ENCODE measurements around the gene RCOR2.

RCOR2 gene

GRCh38 chr11:63907808-63908530 lies 9.0 kb downstream of the RCOR2 start:
- H3K4me3 ChIP-seq (ENCODE audit: low read depth, low read length): no peak overlapping the region
- DNase-seq (ENCODE audit: low read depth): no peak
- no peak for TF ChIP-seq CTCF (IDR thresholded peaks at IDR 0.05; ENCODE audit: low read depth, low read length, missing control alignments)
- in situ Hi-C loops (cut with HindIII; ENCODE audit: low sequenced_read_pairs): no loop called here

- H3K4me3 ChIP-seq (ENCODE audit: low read depth, low read length): no peak overlapping the region
- no peak for TF ChIP-seq CTCF (IDR thresholded peaks at IDR 0.05; ENCODE audit: low read depth, low read length, missing control alignments)
- DNase-seq (ENCODE audit: low read depth): no peak
- in situ Hi-C loops (cut with HindIII; ENCODE audit: low sequenced_read_pairs): no loop called here
Measured at GRCh38 chr11:63907063-63907462, 9.9 kb downstream of the RCOR2 start.

- H3K4me3 ChIP-seq (ENCODE audit: low read depth, low read length): no peak overlapping the region
- in situ Hi-C loops (cut with HindIII; ENCODE audit: low sequenced_read_pairs): no loop called here
- TF ChIP-seq CTCF (IDR thresholded peaks at IDR 0.05; ENCODE audit: low read depth, low read length, missing control alignments): peak; percentile 12
- no peak for DNase-seq (ENCODE audit: low read depth)
Measured at GRCh38 chr11:63906585-63906984, 10.4 kb downstream of the RCOR2 start.

- H3K4me3 ChIP-seq (ENCODE audit: low read depth, low read length): no peak overlapping the region
- no peak for TF ChIP-seq CTCF (IDR thresholded peaks at IDR 0.05; ENCODE audit: low read depth, low read length, missing control alignments)
- DNase-seq (ENCODE audit: low read depth): no peak
- in situ Hi-C loops (cut with HindIII; ENCODE audit: low sequenced_read_pairs): no loop called here
Measured at GRCh38 chr11:63906087-63906486, 10.9 kb downstream of the RCOR2 start.

GRCh38 chr11:63905179-63905578 lies 11.8 kb downstream of the RCOR2 start:
- no peak for TF ChIP-seq CTCF (IDR thresholded peaks at IDR 0.05; ENCODE audit: low read depth, low read length, missing control alignments)
- no peak overlapping the region for H3K4me3 ChIP-seq (ENCODE audit: low read depth, low read length)
- in situ Hi-C loops (cut with HindIII; ENCODE audit: low sequenced_read_pairs): no loop called here
- DNase-seq (ENCODE audit: low read depth): no peak

GRCh38 chr11:63904743-63905142 lies 12.2 kb downstream of the RCOR2 start:
- in situ Hi-C loops (cut with HindIII; ENCODE audit: low sequenced_read_pairs): loop anchor here (5.0 kb wide), 2 partner anchors 33 to 67 kb away; partner anchors contain the start of genes MARK2 and NAA40
- DNase-seq (ENCODE audit: low read depth): no peak
- TF ChIP-seq CTCF (IDR thresholded peaks at IDR 0.05; ENCODE audit: low read depth, low read length, missing control alignments): no peak
- H3K4me3 ChIP-seq (ENCODE audit: low read depth, low read length): no peak overlapping the region

Measured in astrocyte of the cerebellum (primary cell).